Dermis microvascular lymphatic vessel endothelial cell (primary cell): Measurements from ENCODE around the gene UBR1. TPM values are rescaled to one million over a fixed set of nuclear protein-coding genes. Genes with fewer than 3 reads are reported as not detected.
"Not testable (repeated sequence)": the region's sequence is repeated elsewhere in the genome, so short reads cannot be mapped to it uniquely, and the experiment has no call there.

Source experiments
- DNase-seq, 2 donors: peaks; one replicate each; pipeline versions ENCODE4 v3.0.0 to v3.0.0-alpha.2; 2010; ENCODE audit warnings: low read depth in 2 of 2
- total RNA-seq: library from RNA; depleted of rRNA; stranded (reverse); fragments of >200 nt; gene quantifications from 2 replicates; pipeline ENCODE4 v1.2.1, GENCODE V29; 2014

UBR1 gene
- total RNA-seq, 1 donor from 2014 or later, result 21.3 TPM

GRCh38 chr15:42974202-42974862, 131.5 kb downstream of the UBR1 start:
- no peak for DNase-seq

- DNase-seq, result no peak
Observed at GRCh38 chr15:42973114-42973513, 132.7 kb downstream of the UBR1 start.

- no peak for DNase-seq
Observed at GRCh38 chr15:42971830-42972229, 134.0 kb downstream of the UBR1 start.

GRCh38 chr15:42964476-42964875, 141.4 kb downstream of the UBR1 start:
- no peak for DNase-seq

GRCh38 chr15:42955518-42955917, 150.3 kb downstream of the UBR1 start:
- no peak for DNase-seq

GRCh38 chr15:42954291-42954690, 151.5 kb downstream of the UBR1 start:
- no peak for DNase-seq

GRCh38 chr15:42948898-42949297, 156.9 kb downstream of the UBR1 start:
- not testable (repeated sequence) for DNase-seq

GRCh38 chr15:42940527-42940926, 165.3 kb downstream of the UBR1 start:
- no peak for DNase-seq

GRCh38 chr15:42939841-42940240, 166.0 kb downstream of the UBR1 start:
- DNase-seq, result no peak

GRCh38 chr15:42937143-42937542, 168.7 kb downstream of the UBR1 start:
- DNase-seq, result no peak

- DNase-seq, result no peak
Observed at GRCh38 chr15:42933886-42934667, 171.8 kb downstream of the UBR1 start.

GRCh38 chr15:42932833-42933515, 172.9 kb downstream of the UBR1 start:
- DNase-seq, result peak in 1 of 2 donors; percentile 29

GRCh38 chr15:42931702-42932486, 173.9 kb downstream of the UBR1 start:
- no peak for DNase-seq

GRCh38 chr15:42929306-42929848, 176.5 kb downstream of the UBR1 start:
- no peak for DNase-seq

- peak in 1 of 2 donors; percentile 19 for DNase-seq
Observed at GRCh38 chr15:42921342-42921731, 184.5 kb downstream of the UBR1 start.

- peak; percentile 98 to 99 for DNase-seq
Observed at GRCh38 chr15:42920519-42921341, 185.1 kb downstream of the UBR1 start, which contains the start of gene TTBK2. TTBK2 (minus strand) TSS chr15:42920778; CDS start chr15:42878617, 42,161 bp downstream.

GRCh38 chr15:42919799-42920518, 185.9 kb downstream of the UBR1 start:
- DNase-seq, result peak in 1 of 2 donors; percentile 59

- peak in 1 of 2 donors; percentile 31 for DNase-seq
Observed at GRCh38 chr15:42919308-42919707, 186.5 kb downstream of the UBR1 start.

- DNase-seq, result no peak
Observed at GRCh38 chr15:42918047-42918446, 187.8 kb downstream of the UBR1 start.
